ENCODE measurements around the gene ARL16. TPM values are rescaled to one million over a fixed set of nuclear protein-coding genes. Genes with fewer than 3 reads are reported as not detected.
A peak's percentile ranks its signal among the peaks of the same experiment; 100 is the strongest.

The ARL16 gene
- total RNA-seq, 1 donor from 2014 or later, result 25.0 TPM

DNA sequence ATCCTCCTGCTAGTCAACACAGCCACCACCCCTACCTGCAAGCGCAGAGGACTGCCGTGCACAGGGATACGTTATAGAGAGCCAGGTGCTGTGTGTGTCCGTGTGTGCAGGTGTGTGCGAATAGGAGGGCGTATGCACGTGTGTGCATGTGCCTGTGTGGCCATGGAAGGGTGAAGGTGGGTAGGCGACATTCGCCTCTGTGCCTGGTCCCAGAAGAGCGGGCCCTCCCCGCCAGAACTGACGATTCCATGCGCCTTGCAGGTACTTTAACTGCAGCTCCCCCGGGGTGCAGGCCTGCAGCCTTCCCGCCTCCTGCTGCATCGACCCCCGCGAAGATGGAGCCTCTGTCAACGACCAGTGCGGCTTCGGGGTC is 36.0 kb downstream of the ARL16 start:
- no peak for DNase-seq (ENCODE audit: low spot score)

DNA sequence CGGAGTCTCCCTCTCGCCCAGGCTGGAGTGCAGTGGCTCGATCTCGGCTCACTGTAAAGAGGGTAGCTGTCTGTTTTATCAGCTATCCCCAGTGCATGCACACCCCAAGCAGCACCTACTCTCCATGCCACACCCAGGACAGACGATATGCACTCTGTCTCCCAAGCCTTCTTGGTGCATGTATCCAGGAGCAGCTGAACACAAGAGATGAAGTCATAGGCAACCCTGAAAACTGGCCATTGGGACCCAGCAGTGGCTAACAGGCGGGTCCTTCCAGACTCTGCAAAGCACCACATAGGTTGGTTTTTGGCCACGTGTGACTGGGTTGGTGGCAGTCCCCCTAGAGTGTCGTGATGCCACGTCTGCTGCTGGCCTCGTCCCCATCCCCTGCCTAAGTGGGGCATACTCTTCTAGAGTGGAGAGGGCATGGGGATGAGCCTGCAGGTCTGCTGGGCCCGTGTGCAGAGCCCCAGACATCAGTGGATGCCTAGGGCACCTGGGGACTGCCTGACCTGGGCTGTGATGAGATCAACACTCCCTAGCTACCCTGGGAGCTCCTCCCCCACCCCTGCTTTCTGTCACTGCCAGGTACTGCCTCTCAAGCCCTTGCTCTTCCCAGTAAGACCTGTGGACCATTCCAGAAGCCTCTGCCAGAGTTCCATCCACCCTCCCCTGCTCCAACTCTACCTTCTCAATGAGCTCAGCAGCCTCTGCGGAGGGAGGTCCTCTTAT is 36.6 kb downstream of the ARL16 start:
- DNase-seq (ENCODE audit: low spot score), result no peak

DNA sequence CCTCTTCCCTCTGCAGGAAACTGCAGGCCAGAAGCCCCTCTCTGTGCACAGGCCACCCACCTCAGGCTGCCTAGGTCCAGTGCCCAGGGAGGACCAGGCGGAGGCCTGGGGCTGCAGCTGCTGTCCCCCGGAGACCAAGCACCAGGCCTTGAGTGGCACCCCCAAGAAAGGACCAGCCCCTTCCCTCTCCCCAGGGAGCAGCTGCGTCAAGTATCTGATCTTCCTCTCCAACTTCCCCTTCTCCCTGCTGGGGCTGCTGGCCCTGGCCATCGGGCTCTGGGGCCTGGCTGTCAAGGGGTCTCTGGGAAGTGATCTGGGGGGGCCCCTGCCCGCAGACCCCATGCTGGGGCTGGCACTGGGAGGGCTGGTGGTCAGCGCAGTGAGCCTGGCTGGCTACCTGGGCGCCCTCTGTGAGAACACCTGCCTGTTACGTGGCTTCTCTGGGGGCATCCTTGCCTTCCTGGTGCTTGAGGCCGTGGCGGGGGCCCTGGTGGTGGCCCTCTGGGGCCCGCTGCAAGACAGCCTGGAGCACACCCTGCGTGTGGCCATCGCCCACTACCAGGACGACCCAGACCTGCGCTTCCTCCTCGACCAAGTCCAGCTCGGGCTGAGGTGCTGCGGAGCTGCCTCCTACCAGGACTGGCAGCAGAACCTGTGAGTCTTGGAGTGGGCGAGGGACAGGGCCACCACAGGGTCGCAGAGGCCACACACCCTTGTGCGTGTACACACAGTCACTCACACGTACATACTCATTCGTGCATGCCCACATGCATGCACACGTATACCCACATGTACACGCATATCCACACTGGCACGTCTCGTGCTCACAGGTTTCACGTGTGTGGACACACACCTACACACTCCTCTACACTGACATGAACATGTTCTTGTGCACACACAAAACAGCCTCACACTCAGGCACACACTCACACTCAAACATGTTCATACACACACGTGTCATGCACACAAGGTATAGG is 38.3 kb downstream of the ARL16 start:
- DNase-seq (ENCODE audit: low spot score), result no peak

DNA sequence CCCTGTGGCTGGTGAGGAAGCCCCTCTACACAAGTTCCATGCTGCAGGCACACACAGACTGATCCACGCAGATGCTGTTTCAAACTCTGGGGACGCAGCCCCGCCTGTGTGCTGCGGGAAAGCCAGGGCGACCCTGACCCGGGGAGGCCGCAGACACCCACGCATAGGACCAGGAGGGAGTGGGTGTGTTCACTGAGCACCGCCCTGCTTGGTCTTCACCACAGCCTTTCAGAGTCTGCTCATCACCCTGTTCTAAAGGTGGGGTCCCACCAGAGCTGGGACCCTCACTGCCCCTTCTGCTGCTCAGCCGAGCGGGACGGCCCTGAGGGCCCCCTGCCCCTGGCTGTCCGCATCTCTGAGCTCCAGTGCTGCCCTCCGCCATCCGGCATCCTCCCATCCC is 39.1 kb downstream of the ARL16 start:
- DNase-seq (ENCODE audit: low spot score), result no peak

DNA sequence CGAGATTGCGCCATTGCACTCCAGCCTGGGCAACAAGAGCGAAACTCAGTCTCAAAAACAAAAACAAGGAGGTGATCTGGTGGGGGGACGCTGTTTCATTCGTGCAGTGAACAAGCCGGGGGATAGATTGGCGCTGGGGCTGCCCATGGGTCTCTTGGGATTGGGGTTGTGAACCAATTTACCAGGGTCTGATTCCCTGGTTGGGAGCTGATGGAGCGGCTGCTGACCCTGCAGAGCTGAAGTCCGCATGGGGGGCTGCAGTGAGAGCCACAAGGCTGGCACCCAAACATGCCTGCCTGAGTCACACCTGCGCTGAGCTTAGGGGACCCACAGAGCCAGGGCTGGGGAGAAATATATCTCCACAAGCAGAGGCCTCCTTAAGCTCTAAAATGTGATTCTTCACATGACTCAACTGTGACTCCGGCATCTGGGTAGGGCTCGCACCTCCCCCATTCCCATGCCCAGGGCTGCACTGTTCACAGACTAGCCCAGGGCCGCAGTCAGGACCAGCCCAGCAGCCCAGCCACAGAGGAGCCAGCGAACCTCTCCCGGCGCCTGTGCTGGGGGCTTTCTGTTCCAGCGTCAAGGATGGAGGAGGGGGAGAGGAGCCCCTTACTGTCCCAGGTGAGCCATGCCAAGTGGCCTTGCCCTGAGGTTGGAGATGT is 41.6 kb downstream of the ARL16 start:
- DNase-seq (ENCODE audit: low spot score), result no peak

DNA sequence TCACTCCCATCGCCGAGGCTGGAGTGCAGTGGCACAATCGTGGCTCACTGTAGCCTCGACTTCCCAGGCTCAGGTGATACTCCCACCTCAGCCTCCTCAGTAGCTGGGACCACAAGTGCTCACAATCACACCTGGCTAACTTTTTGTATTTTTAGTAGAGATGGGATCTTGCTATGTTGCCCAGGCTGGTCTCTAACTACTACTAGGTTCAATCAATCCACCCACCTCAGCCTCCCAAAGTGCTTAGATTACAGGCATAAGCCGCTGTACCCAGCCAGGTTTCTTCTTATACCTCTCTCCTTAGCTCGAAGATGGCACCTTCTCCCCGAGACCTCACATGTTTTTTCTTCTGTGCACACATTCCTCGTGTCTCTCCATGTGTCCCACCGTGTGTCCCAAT is 43.6 kb downstream of the ARL16 start:
- no peak for DNase-seq (ENCODE audit: low spot score)

DNA sequence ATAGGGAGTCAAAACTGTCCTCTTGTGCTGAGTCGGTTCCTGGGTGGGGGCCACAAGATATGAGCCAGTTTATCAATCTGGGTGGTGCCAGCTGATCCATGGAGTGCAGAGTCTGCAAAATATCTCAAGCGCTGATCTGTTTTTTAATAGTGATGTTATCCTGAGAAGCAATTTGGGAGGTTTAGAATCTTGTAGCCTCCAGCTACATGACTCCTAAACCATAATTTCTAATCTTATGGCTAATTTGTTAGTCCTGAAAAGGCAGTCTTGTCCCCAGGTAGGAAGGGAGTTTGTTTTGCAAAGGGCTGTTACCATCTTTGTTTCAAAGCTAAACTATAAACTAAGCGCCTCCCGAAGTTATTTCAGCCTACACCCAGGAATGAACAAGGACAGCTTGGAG is 44.9 kb downstream of the ARL16 start:
- DNase-seq (ENCODE audit: low spot score), result no peak

DNA sequence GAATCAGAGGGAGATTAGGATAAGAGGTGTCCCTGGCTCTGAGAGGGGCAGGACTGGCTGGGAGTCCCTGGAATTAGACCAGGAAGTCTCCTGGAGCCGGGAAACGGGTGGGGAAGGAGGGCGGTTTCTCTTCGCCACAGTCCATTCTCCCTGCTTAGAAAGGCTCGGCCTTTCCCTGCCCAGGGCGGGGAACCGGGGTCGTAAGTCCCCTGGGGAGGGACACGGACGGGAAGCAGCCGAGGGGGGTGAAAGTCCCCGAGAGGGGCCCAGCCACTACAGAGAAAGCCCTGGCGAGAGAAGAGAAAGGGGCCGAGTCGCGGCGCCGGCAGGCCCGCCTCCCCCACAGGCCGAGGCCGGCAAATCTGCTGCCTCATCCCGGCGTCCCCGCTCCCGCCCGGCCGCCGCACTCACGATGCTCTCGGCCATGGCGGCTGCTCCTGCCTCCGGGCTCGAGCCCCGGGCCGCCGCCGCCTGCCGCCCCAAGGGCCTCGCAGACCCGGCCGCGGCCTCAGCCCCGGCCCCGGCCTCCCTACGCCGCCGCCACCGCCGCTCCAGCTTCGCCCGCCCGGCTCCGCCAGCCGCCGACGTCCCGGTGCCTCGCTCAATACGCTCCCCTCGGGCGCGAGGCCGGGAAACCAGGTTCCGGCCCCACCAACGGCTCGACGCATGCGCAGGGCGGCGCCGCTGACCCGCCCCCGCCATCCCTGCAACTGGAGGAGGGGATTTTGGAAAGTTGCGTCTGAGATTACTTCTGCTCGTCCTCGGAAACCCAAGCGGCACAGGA is 46.9 kb downstream of the ARL16 start, which contains the start of the genes NPLOC4 and TSPAN10:
TSS of gene NPLOC4 (minus strand) at position 608 of the 784 bp plus-strand sequence. CDS start at position 426, 182 bp downstream.
TSS of gene TSPAN10 (plus strand) at position 692 of the 784 bp plus-strand sequence. CDS start 5,217 bp downstream, outside the sequence.
- DNase-seq (ENCODE audit: low spot score), result peak; percentile 96

DNA sequence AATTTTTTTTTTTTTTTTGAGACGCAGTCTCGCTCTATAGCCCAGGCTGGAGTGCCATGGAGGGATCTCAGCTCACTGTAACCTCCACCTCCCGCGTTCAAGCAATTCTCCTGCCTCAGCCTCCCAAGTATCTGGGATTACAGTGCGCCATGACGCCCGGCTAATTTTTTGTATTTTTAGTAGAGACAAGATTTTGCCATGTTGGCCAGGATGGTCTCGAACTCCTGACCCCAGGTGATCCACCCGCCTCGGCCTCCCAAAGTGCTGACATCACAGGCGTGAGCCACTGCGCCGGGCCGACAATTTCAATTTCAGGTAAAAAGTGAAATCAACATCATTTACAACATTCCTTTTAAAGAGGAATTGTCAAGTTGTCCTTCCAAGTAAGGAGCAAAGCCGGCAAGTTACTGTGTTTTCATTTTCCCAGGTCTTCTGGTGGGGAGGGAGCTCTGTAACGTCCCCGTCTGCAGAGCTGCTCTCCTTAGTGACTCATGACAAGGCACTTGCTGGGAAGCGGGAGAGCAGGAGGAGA is 47.6 kb downstream of the ARL16 start:
- no peak for DNase-seq (ENCODE audit: low spot score)

DNA sequence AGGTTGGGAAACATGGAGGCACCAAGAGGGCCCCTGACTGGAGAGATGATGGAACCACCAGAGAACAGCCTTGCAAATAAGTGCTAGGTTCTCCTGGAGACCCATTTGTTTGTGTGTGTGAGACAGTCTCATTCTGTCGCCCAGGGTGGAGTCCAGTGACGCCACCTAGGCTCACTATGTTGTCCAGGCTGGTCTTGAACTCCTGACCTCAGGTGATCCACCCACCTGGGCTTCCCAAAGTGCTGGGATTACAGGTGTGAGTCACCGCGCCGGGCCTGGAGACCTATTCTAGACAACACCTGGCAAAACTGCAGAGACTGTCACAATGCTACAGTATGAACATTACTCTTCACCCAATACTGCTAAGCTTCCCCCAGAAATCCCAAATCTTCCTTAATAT is 48.2 kb downstream of the ARL16 start:
- DNase-seq (ENCODE audit: low spot score), result no peak

DNA sequence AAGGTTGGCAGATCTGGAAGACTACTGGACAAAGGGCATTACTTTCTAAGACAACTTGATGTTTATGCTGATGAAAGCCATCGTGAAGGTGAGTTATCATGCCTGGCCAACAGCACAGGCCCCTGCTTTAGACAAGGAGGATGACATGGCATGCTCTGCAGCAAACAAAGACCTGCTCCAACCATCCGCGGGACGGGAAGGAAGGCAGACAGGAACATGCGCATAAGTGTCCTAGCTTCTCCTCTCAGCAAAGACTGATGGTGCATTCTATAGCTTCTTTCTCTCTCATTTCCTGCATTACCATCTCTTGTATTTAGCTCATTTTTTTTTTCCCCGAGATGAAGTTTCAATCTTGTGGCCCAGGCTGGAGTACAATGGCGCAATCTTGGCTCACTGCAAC is 52.1 kb downstream of the ARL16 start:
- no peak for DNase-seq (ENCODE audit: low spot score)

Small RNA genes within 50 kb of the gene (microRNA-seq; reads per million reads assigned to microRNA genes)
- not detected for gene MIR6786 (ENCODE audit: borderline number of aligned reads)

Other genes starting within 250 kb of the ARL16 start
- gene ACTG1, start 171.0 kb downstream of the ARL16 start, total RNA-seq, result 1,641 TPM
- gene FSCN2, start 155.4 kb downstream of the ARL16 start, total RNA-seq, result 0.39 TPM
- gene FAAP100, start 131.4 kb downstream of the ARL16 start, total RNA-seq, result 25.5 TPM
- gene NPLOC4, start 46.7 kb downstream of the ARL16 start, total RNA-seq, result 129 TPM
- gene TSPAN10, start 46.6 kb downstream of the ARL16 start, total RNA-seq, result 0.29 TPM
- gene PDE6G, start 27.3 kb downstream of the ARL16 start, total RNA-seq, result 1.3 TPM
- gene OXLD1, start 17.2 kb downstream of the ARL16 start, total RNA-seq, result 27.5 TPM
- 11.9 TPM for gene CCDC137, start 17.1 kb downstream of the ARL16 start, total RNA-seq
- gene HGS, start 214 bp upstream of the ARL16 start, total RNA-seq, result 109 TPM
- 60.7 TPM for gene MRPL12, start 19.6 kb upstream of the ARL16 start, total RNA-seq
- gene SLC25A10, start 28.5 kb upstream of the ARL16 start, total RNA-seq, result 17.0 TPM
- 0.26 TPM for gene GCGR, start 120.4 kb upstream of the ARL16 start, total RNA-seq
- gene MCRIP1, start 149.5 kb upstream of the ARL16 start, total RNA-seq, result 63.2 TPM
- gene PPP1R27, start 151.3 kb upstream of the ARL16 start, total RNA-seq, result not detected
- 575 TPM for gene P4HB, start 176.7 kb upstream of the ARL16 start, total RNA-seq
- gene ARHGDIA, start 187.5 kb upstream of the ARL16 start, total RNA-seq, result 521 TPM
- 46.2 TPM for gene ALYREF, start 207.8 kb upstream of the ARL16 start, total RNA-seq
- gene ANAPC11, start 207.9 kb upstream of the ARL16 start, total RNA-seq, result 102 TPM
- gene NPB, start 218.4 kb upstream of the ARL16 start, total RNA-seq, result not detected
- 33.9 TPM for gene PCYT2, start 227.6 kb upstream of the ARL16 start, total RNA-seq
- 16.9 TPM for gene SIRT7, start 234.4 kb upstream of the ARL16 start, total RNA-seq
- gene MAFG, start 243.9 kb upstream of the ARL16 start, total RNA-seq, result 29.7 TPM

All from mesenteric fat pad (tissue), 1 donor.